Measurements from ENCODE around the gene GPX4. TPM values are rescaled to one million over a fixed set of nuclear protein-coding genes. Genes with fewer than 3 reads are reported as not detected.
A peak's percentile ranks its signal among the peaks of the same experiment; 100 is the strongest.

The GPX4 gene
- total RNA-seq, 1 donor from 2014 or later = 210 TPM

DNA sequence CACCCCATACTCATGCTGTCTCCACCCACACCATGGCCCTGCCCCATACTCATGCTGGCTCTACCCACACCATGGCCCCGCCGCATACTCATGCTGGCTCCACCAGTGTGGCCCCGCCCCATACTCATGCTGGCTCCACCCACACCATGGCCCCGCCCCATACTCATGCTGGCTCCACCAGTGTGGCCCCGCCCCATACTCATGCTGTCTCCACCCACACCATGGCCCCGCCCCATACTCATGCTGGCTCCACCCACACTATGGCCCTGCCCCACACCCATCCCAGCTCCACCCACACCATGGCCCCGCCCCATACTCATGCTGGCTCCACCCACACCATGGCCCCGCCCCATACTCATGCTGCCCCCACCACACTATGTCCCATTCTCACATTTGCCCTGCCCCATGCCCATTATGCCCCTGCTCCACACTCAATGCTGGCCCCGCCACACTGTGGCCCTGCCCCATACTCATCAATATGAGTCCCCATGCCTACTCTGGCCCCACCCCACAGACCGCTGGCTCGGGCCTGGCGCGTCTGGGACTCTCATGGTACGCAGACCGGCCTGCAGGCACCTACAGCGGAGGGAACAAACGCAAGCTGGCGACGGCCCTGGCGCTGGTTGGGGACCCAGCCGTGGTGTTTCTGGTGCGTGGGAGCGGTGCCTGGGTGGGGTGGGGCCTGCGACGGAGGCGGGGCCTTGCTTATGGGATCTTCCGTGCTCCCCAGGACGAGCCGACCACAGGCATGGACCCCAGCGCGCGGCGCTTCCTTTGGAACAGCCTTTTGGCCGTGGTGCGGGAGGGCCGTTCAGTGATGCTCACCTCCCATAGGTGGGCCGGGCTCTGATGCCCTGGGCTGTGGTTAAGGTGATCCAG, 40.5 kb upstream of the GPX4 start:
- TF ChIP-seq, protein P1, sequence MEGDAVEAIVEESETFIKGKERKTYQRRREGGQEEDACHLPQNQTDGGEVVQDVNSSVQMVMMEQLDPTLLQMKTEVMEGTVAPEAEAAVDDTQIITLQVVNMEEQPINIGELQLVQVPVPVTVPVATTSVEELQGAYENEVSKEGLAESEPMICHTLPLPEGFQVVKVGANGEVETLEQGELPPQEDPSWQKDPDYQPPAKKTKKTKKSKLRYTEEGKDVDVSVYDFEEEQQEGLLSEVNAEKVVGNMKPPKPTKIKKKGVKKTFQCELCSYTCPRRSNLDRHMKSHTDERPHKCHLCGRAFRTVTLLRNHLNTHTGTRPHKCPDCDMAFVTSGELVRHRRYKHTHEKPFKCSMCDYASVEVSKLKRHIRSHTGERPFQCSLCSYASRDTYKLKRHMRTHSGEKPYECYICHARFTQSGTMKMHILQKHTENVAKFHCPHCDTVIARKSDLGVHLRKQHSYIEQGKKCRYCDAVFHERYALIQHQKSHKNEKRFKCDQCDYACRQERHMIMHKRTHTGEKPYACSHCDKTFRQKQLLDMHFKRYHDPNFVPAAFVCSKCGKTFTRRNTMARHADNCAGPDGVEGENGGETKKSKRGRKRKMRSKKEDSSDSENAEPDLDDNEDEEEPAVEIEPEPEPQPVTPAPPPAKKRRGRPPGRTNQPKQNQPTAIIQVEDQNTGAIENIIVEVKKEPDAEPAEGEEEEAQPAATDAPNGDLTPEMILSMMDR (IDR thresholded peaks at IDR 0.05; ENCODE audit: partially characterized antibody, unreplicated experiment) = no peak
- Mint-ChIP-seq H3K4me1 (ENCODE audit: low read depth, unreplicated experiment) (peaks cover 1% of the 10 kb centered on the region), H3K27ac (ENCODE audit: unreplicated experiment) (no peak overlapping the region), H3K27me3 (ENCODE audit: unreplicated experiment) (peaks cover 2% of the 10 kb centered on the region), H3K4me3 (ENCODE audit: unreplicated experiment) (no peak overlapping the region), H3K36me3 (ENCODE audit: unreplicated experiment) (peaks cover 3% of the 10 kb centered on the region), H3K9me3 (ENCODE audit: unreplicated experiment) (peaks cover 5% of the 10 kb centered on the region)
- no peak for DNase-seq

DNA sequence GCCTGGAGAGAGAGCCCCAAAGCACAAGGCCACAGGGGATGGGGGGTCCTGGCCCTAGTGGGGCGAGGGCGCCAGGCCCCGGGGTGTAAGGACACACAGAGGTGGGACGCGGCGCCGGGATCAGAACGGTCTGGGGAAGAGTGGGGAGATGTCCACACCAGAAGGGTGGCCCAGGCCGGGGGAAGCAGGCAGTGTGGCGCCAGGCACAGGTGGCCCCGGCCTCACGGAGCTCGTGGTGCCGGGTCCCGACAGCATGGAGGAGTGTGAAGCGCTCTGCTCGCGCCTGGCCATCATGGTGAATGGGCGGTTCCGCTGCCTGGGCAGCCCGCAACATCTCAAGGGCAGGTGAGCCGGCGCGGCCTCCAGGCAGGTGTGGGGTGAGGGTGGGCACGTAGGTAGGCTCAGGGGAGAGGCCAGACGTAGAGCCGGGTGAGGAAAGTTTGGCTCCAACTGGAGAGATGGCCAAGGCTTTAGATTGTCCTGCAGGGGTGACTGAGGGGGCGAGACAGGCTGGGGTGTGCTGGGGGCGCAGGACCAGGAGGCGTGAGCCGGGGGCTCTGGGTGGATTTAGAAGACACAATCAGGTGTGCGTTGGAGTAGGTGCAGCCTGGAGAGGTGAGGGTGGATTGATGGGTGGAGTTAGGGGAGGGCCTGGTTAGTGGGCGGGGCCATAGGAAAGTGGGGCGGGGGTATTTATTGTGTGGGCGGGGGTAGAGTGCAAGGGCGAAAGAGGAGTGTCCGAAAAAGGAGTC, 39.7 kb upstream of the GPX4 start:
- Mint-ChIP-seq H3K9me3 (ENCODE audit: unreplicated experiment) (peaks cover 5% of the 10 kb centered on the region), H3K4me1 (ENCODE audit: low read depth, unreplicated experiment) (peaks cover 1% of the 10 kb centered on the region), H3K27ac (ENCODE audit: unreplicated experiment) (no peak overlapping the region), H3K27me3 (ENCODE audit: unreplicated experiment) (peaks cover 5% of the 10 kb centered on the region), H3K36me3 (ENCODE audit: unreplicated experiment) (no peaks in the 10 kb centered on the region), H3K4me3 (ENCODE audit: unreplicated experiment) (no peak overlapping the region)
- DNase-seq = no peak
- TF ChIP-seq, protein P1 (IDR thresholded peaks at IDR 0.05; ENCODE audit: partially characterized antibody, unreplicated experiment) = no peak

DNA sequence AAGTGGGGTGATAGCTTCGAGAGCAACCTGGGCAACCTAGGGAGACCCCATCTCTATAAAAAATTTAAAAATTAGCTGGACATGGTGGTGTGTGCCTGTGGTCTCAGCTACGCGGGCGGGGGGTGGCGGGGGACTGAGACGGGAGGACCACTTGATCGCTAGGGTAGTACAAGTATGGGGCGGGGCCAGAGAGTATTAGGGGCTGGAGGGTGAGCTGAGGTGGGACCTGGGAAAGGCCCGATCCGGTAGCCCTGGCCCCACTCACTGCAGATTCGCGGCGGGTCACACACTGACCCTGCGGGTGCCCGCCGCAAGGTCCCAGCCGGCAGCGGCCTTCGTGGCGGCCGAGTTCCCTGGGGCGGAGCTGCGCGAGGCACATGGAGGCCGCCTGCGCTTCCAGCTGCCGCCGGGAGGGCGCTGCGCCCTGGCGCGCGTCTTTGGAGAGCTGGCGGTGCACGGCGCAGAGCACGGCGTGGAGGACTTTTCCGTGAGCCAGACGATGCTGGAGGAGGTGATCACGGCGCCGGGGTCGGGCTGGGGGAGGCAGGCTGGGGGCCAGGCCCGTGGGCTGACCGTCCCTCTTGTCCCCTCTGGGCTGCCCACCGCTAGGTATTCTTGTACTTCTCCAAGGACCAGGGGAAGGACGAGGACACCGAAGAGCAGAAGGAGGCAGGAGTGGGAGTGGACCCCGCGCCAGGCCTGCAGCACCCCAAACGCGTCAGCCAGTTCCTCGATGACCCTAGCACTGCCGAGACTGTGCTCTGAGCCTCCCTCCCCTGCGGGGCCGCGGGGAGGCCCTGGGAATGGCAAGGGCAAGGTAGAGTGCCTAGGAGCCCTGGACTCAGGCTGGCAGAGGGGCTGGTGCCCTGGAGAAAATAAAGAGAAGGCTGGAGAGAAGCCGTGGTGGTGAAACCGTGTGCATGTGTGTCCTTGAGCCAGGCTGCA, 38.9 kb upstream of the GPX4 start:
- Mint-ChIP-seq H3K27me3 (ENCODE audit: unreplicated experiment) (peaks cover 5% of the 10 kb centered on the region), H3K4me1 (ENCODE audit: low read depth, unreplicated experiment) (peaks cover 1% of the 10 kb centered on the region), H3K36me3 (ENCODE audit: unreplicated experiment) (no peaks in the 10 kb centered on the region), H3K4me3 (ENCODE audit: unreplicated experiment) (no peak overlapping the region), H3K9me3 (ENCODE audit: unreplicated experiment) (peaks cover 5% of the 10 kb centered on the region), H3K27ac (ENCODE audit: unreplicated experiment) (no peak overlapping the region)
- TF ChIP-seq, protein P1 (IDR thresholded peaks at IDR 0.05; ENCODE audit: partially characterized antibody, unreplicated experiment) = peak; percentile 89
- peak; percentile 85 for DNase-seq

DNA sequence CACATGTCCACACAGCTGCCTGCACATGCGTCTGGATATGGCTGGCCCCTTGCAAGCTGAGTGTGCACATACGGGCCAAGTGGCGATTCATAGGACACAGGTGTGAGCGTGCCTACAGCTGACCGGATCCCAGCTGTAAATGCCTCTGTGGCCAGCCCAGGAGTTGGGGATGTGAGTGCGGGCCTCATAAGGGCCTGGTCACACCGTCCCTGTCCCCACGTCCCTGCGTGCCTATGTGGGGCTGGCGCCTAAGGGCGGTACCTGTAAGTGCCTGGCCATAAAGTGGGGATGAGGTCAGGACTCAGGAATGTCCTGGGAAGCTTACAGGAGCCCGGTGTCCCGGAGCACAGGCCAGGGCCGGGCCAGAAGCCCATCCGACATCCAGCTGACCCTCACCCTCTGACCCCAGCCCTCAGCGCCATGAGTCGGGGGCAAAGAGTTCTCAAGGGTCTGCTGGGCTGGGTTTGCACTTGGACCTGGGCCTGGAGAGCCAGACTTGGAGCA, 38.1 kb upstream of the GPX4 start:
- no peak for DNase-seq
- Mint-ChIP-seq H3K27me3 (ENCODE audit: unreplicated experiment) (peaks cover 5% of the 10 kb centered on the region), H3K4me1 (ENCODE audit: low read depth, unreplicated experiment) (peaks cover 1% of the 10 kb centered on the region), H3K4me3 (ENCODE audit: unreplicated experiment) (no peak overlapping the region), H3K27ac (ENCODE audit: unreplicated experiment) (no peak overlapping the region), H3K9me3 (ENCODE audit: unreplicated experiment) (peaks cover 5% of the 10 kb centered on the region), H3K36me3 (ENCODE audit: unreplicated experiment) (no peaks in the 10 kb centered on the region)
- TF ChIP-seq, protein P1 (IDR thresholded peaks at IDR 0.05; ENCODE audit: partially characterized antibody, unreplicated experiment) = no peak

All from glutamatergic neuron (in vitro differentiated cells).